HepG2 (cell line): ENCODE measurements around the gene HEXIM1. TPM values are rescaled to one million over a fixed set of nuclear protein-coding genes. Genes with fewer than 3 reads are reported as not detected.

Experiments used
- ARNTL ChIP-seq: sonication (generic); formaldehyde crosslinking; IDR thresholded peaks from 2 replicates; pipeline ENCODE4 v1.4.0; 2020; ENCODE audit warnings: mild to moderate bottlenecking, missing genetic modification reagents
- ASH2L ChIP-seq: fragments of 300-600, 200-600 bp; sonication (generic); IDR thresholded peaks from 2 replicates; pipeline ENCODE4 v1.7.0; 2017; ENCODE audit warnings: low read depth, mild to moderate bottlenecking, moderate library complexity, mixed read lengths, low read length; ENCODE audit not compliant: insufficient read length
- CEBPB ChIP-seq: IDR thresholded peaks from 2 replicates; pipeline ENCODE4 v1.6.1; 2011; ENCODE audit warnings: low read depth, low read length, improper control_type of control experiment, borderline replicate concordance
- CEBPG ChIP-seq: IDR thresholded peaks from 2 replicates; pipeline ENCODE4 v1.6.1; 2016
- CHD4 ChIP-seq: fragments of 200-600 bp; sonication (generic); IDR thresholded peaks from 2 replicates; pipeline ENCODE4 v1.7.0; 2017; ENCODE audit warnings: mild to moderate bottlenecking, low read length, borderline replicate concordance
- FOXP1 ChIP-seq, 2 experiments: fragments of 450-650 bp in 1 of 2; IDR thresholded peaks; 2 replicates each; pipeline ENCODE4 v1.6.1; 2017 to 2018; ENCODE audit warnings: antibody characterized with exemption in 1 of 2
- HNF1A ChIP-seq, 2 experiments: sonication (generic) in 1 of 2; formaldehyde crosslinking in 1 of 2; IDR thresholded peaks; 2 replicates each; pipeline versions ENCODE4 v1.4.0 to v1.6.1; 2016 to 2020; ENCODE audit warnings: borderline replicate concordance in 1 of 2, low read depth in 1 of 2, mild to moderate bottlenecking in 1 of 2, missing genetic modification reagents in 1 of 2
- KMT2B ChIP-seq: IDR thresholded peaks from 2 replicates; pipeline ENCODE4 v1.6.1; 2016; ENCODE audit warnings: missing genetic modification reagents, missing compliant biosample characterization
- MIER3 ChIP-seq: IDR thresholded peaks from 2 replicates; pipeline ENCODE4 v1.6.1; 2016; ENCODE audit warnings: missing compliant biosample characterization, borderline replicate concordance
- MIXL1 ChIP-seq: IDR thresholded peaks from 2 replicates; pipeline ENCODE4 v1.6.1; 2016
- MLLT10 ChIP-seq: sonication (generic); formaldehyde crosslinking; IDR thresholded peaks from 2 replicates; pipeline ENCODE4 v1.4.0; 2020; ENCODE audit warnings: missing genetic modification reagents
- NFE2L2 ChIP-seq: fragments of 150-350 bp; IDR thresholded peaks from 2 replicates; pipeline ENCODE4 v1.6.1; 2014; ENCODE audit warnings: low read length
- POLR2A ChIP-seq, 2 experiments: IDR thresholded peaks; 2 replicates each; pipeline ENCODE4 v1.6.1; 2011; ENCODE audit warnings: low read depth in 2 of 2, low read length in 2 of 2, mild to moderate bottlenecking in 1 of 2, moderate library complexity in 1 of 2; ENCODE audit not compliant: insufficient read depth in 1 of 2
- SRY ChIP-seq: sonication (generic); formaldehyde crosslinking; IDR thresholded peaks from 2 replicates; pipeline ENCODE4 v1.8.0; 2022; ENCODE audit warnings: mild to moderate bottlenecking, missing genetic modification reagents
- TEF ChIP-seq: sonication (generic); formaldehyde crosslinking; IDR thresholded peaks from 2 replicates; pipeline ENCODE4 v1.5.0; 2020; ENCODE audit warnings: missing genetic modification reagents
- ZHX1 ChIP-seq: sonication (generic); formaldehyde crosslinking; IDR thresholded peaks from 2 replicates; pipeline ENCODE4 v1.8.1; 2022; ENCODE audit warnings: low read depth, mild to moderate bottlenecking, missing genetic modification reagents
- ZMYM3 ChIP-seq: sonication (generic); formaldehyde crosslinking; IDR thresholded peaks from 2 replicates; pipeline ENCODE4 v1.5.1; 2020; ENCODE audit warnings: mild to moderate bottlenecking, missing genetic modification reagents
- ZNF12 ChIP-seq: sonication (generic); formaldehyde crosslinking; IDR thresholded peaks from 2 replicates; pipeline ENCODE4 v1.5.0; 2020; ENCODE audit warnings: missing genetic modification reagents
- ZNF687 ChIP-seq: sonication (generic); formaldehyde crosslinking; IDR thresholded peaks from 2 replicates; pipeline ENCODE4 v1.5.1; 2020; ENCODE audit warnings: mild to moderate bottlenecking, missing genetic modification reagents, moderate library complexity
- polyA plus RNA-seq, 8 experiments: library from polyadenylated mRNA; depleted of rRNA in 3 of 8; stranded (reverse) in 7 of 8; unstranded in 1 of 8; fragments of >200 nt; fragmentation: Illumina TruSeq in 4 of 8; extraction: Trizol in 4 of 8; gene quantifications; 2 replicates each; pipeline versions ENCODE4 v1.2.1 to v1.2.3, GENCODE V29; 2011 to 2016; ENCODE audit warnings: low read depth in 4 of 8, missing spikeins in 1 of 8, mixed read lengths in 1 of 8; ENCODE audit not compliant: insufficient read depth in 1 of 8
- total RNA-seq, 5 experiments: library from RNA; depleted of rRNA; stranded (reverse); fragments of >200 nt; fragmentation: Illumina TruSeq; extraction: Trizol; gene quantifications; 2 replicates each; pipeline ENCODE4 v1.2.3, GENCODE V29; 2016; ENCODE audit warnings: low read depth in 1 of 5

Gene HEXIM1
- total and polyA plus RNA-seq, 2 of the 13 experiments (the other 11 are each of a cell fraction or from before 2014, with no cell fraction given): 10.5 to 16.6 TPM

GRCh38 chr17:45129426-45129939 is 18.8 kb upstream of the HEXIM1 start (continued):
- TF ChIP-seq FOXP1 (IDR thresholded peaks at IDR 0.05) (no peak), FOXP1 (CRISPR knock-in tag; IDR thresholded peaks at IDR 0.05) (peak; percentile 38; the same call in 1 of the 2 replicates), CHD4 (0 out of 2 replicates have a peak, but pooled peaks have one; percentile 56), POLR2A (IDR thresholded peaks at IDR 0.05; ENCODE audit: insufficient read depth in 1 of 2, low read depth in 2 of 2, low read length in 2 of 2) (peak in 1 of 2 experiments; percentile 43; a peak in 1 of 4 replicates), MIXL1 (CRISPR knock-in tag) (no peak), HNF1A (IDR thresholded peaks at IDR 0.05; ENCODE audit: low read depth) (no peak), HNF1A (CRISPR knock-in tag; IDR thresholded peaks at IDR 0.05; ENCODE audit: borderline replicate concordance) (0 out of 2 replicates have a peak, but pooled peaks have one; percentile 27), MIER3 (CRISPR knock-in tag) (0 out of 2 replicates have a peak, but pooled peaks have one; percentile 30), ZNF687 (CRISPR knock-in tag) (peak; percentile 82), ARNTL (CRISPR knock-in tag) (no peak), TEF (CRISPR knock-in tag) (no peak), ZHX1 (no peak), ZMYM3 (CRISPR knock-in tag) (peak; percentile 57), MLLT10 (CRISPR knock-in tag) (no peak), ASH2L (peak; percentile 43), KMT2B (CRISPR knock-in tag) (0 out of 2 replicates have a peak, but pooled peaks have one; percentile 38), SRY (CRISPR knock-in tag) (no peak; the same call in 1 of the 2 replicates), CEBPB (peak; percentile 79; the same call in 1 of the 2 replicates), NFE2L2 (no peak), ZNF12 (CRISPR knock-in tag) (peak; percentile 41; the same call in 1 of the 2 replicates), CEBPG (peak; percentile 93)
